CD4-positive, alpha-beta T cell (primary cell): ENCODE data around the gene LGR6. TPM values are rescaled to one million over a fixed set of nuclear protein-coding genes. Genes with fewer than 3 reads are reported as not detected.

Experiments used
- ATAC-seq: fragments of 200-7000 bp; cut with Tn5 transposase; one replicate; pipeline ENCODE4 v1.10.0; 2022; ENCODE audit warnings: mild to moderate bottlenecking; ENCODE audit not compliant: poor library complexity
- CTCF ChIA-PET: fragments of 350-600 bp; sonication (Branson Sonifier 250); formaldehyde crosslinking; loops from one replicate; lab custom pipeline; 2021; ENCODE audit warnings: antibody characterized with exemption, inconsistent platforms; lab: Charles Lee
- POLR2A ChIA-PET: fragments of 350-600 bp; sonication (Branson Sonifier 250); formaldehyde crosslinking; loops from one replicate; lab custom pipeline; 2021; ENCODE audit warnings: antibody characterized with exemption, inconsistent platforms; lab: Charles Lee
- DNase-seq, 14 experiments: peaks; one replicate each; pipeline ENCODE4 v3.0.0-alpha.2; 2013 to 2020; ENCODE audit warnings: mixed read lengths in 2 of 14
- H3K27ac ChIP-seq, 2 donors: one replicate each; pipeline versions ENCODE4 v1.5.1 to v1.7.0; 2013; ENCODE audit warnings: low read length in 2 of 2, low read depth in 1 of 2, mild to moderate bottlenecking in 1 of 2
- H3K27me3 ChIP-seq, 2 experiments: 1 replicate in 1 of 2; 2 replicates in 1 of 2; pipeline versions ENCODE4 v1.6.1 to v1.7.0; 2013; ENCODE audit warnings: low read length in 2 of 2, control low read depth in 1 of 2, mild to moderate bottlenecking in 1 of 2, moderate library complexity in 1 of 2; ENCODE audit not compliant: insufficient read depth in 2 of 2, control insufficient read depth in 1 of 2
- H3K36me3 ChIP-seq: one replicate; pipeline ENCODE4 v1.6.1; 2013; ENCODE audit warnings: low read length, control low read depth; ENCODE audit not compliant: insufficient read depth
- H3K4me1 ChIP-seq: one replicate; pipeline ENCODE4 v1.6.1; 2013; ENCODE audit warnings: low read length, control low read depth; ENCODE audit not compliant: insufficient read depth
- H3K4me3 ChIP-seq: one replicate; pipeline ENCODE4 v1.5.1; 2013; ENCODE audit warnings: mild to moderate bottlenecking, low read length, moderate library complexity
- H3K9me3 ChIP-seq, 2 experiments: 1 replicate in 1 of 2; 2 replicates in 1 of 2; pipeline versions ENCODE4 v1.6.1 to v1.7.0; 2013; ENCODE audit warnings: low read length in 2 of 2, mild to moderate bottlenecking in 2 of 2, control low read depth in 1 of 2, moderate library complexity in 1 of 2; ENCODE audit not compliant: control insufficient read depth in 1 of 2, insufficient read depth in 1 of 2
- H3K27ac Mint-ChIP-seq: one replicate; pipeline ENCODE4 v1.8.0; 2020; ENCODE audit warnings: mixed read lengths
- H3K27me3 Mint-ChIP-seq: one replicate; pipeline ENCODE4 v1.8.0; 2021; ENCODE audit warnings: mixed read lengths
- H3K36me3 Mint-ChIP-seq: one replicate; pipeline ENCODE4 v1.8.0; 2021; ENCODE audit warnings: low read depth, mixed read lengths
- H3K4me1 Mint-ChIP-seq: one replicate; pipeline ENCODE4 v1.8.0; 2021; ENCODE audit warnings: low read depth, mixed read lengths
- H3K4me3 Mint-ChIP-seq: one replicate; pipeline ENCODE4 v1.8.0; 2020; ENCODE audit warnings: mild to moderate bottlenecking, mixed read lengths
- H3K9me3 Mint-ChIP-seq: one replicate; pipeline ENCODE4 v1.8.0; 2020; ENCODE audit warnings: mixed read lengths
- intact Hi-C, 2 experiments: fragments of 100-400 bp; cut with DNase I in 1 of 2; cut with micrococcal nuclease in 1 of 2; formaldehyde crosslinking; loops; one replicate each; pipeline versions ENCODE4 v1.15.1 to v1.9.0; 2023 to 2025; cut with DNase I, micrococcal nuclease
- total RNA-seq, 174 experiments: library from RNA in 2 of 174; stranded (reverse) in 2 of 174; gene quantifications; one replicate each; pipeline ENCODE4 v1.2.3 and lab custom pipeline; 2021 to 2026
- TF ChIP-seq, protein P1 (sequence below): fragments of 200-600 bp; IDR thresholded peaks from one replicate; pipeline ENCODE4 v1.8.0; 2022; ENCODE audit warnings: antibody characterized with exemption, mild to moderate bottlenecking

LGR6 gene
- total RNA-seq, 2 experiments from 2014 or later: 0.19 to 0.45 TPM

DNA sequence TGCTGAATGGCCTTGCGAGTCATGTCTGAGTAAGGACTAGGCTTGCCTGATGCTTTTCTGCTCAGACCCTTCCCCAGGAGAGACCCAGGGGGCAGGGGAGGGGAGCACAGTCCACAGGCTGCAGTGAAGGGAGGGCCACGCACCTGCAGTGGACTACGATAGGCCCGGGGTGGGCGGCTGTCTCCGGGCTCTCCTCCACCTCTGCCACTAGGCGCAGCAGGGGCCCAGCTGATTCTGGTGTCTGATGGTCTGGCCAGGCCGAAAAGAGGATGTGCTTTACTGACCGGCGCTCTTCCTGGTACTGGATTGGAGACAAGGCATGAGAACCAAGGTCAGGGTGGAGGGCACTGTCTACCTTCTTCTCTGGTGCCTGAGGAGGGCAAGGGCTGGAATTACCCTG is 41.2 kb upstream of the LGR6 start:
- Mint-ChIP-seq H3K4me3 (no peak overlapping the region), H3K36me3 (peaks cover 90% of the 10 kb centered on the region), H3K4me1 (peaks cover 25% of the 10 kb centered on the region), H3K9me3 (no peaks in the 10 kb centered on the region), H3K27ac (no peak overlapping the region), H3K27me3 (no peaks in the 10 kb centered on the region)
- no peak for DNase-seq
- ChIA-PET CTCF (no interaction called here), POLR2A (no interaction called here)
- TF ChIP-seq, protein P1, sequence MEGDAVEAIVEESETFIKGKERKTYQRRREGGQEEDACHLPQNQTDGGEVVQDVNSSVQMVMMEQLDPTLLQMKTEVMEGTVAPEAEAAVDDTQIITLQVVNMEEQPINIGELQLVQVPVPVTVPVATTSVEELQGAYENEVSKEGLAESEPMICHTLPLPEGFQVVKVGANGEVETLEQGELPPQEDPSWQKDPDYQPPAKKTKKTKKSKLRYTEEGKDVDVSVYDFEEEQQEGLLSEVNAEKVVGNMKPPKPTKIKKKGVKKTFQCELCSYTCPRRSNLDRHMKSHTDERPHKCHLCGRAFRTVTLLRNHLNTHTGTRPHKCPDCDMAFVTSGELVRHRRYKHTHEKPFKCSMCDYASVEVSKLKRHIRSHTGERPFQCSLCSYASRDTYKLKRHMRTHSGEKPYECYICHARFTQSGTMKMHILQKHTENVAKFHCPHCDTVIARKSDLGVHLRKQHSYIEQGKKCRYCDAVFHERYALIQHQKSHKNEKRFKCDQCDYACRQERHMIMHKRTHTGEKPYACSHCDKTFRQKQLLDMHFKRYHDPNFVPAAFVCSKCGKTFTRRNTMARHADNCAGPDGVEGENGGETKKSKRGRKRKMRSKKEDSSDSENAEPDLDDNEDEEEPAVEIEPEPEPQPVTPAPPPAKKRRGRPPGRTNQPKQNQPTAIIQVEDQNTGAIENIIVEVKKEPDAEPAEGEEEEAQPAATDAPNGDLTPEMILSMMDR: no peak
- Histone ChIP-seq H3K9me3 (no peaks in the 10 kb centered on the region), H3K36me3 (peaks cover 98% of the 10 kb centered on the region), H3K27ac (peak overlapping the region in 1 of 2 donors; percentile 24), H3K4me1 (peaks cover 41% of the 10 kb centered on the region), H3K4me3 (no peak overlapping the region), H3K27me3 (no peaks in the 10 kb centered on the region)
- intact Hi-C loops: no loop called here
- no peak for ATAC-seq

DNA sequence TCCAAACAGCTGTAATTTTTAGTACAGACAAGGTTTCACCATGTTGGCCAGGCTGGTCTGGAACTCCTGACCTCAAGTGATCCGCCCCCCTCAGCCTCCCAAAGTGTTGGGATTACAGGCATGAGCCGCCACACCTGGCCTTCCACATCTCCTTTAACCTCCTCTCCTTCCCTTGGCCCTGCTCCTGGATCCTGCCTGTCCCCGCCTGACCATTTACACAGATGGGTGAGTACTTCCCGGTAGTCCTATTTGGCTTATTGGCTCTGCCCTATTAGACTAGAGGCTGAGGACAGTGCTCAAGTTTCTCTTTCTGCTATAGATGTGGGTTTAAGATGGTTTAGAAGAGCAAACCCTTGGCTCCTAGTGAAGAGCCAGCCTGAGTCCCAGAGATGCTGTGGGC is 40.3 kb upstream of the LGR6 start:
- Mint-ChIP-seq H3K36me3 (peaks cover 91% of the 10 kb centered on the region), H3K4me1 (peaks cover 34% of the 10 kb centered on the region), H3K27me3 (no peaks in the 10 kb centered on the region), H3K4me3 (no peak overlapping the region), H3K27ac (peak overlapping the region; percentile 58), H3K9me3 (no peaks in the 10 kb centered on the region)
- CTCF ChIA-PET: interaction anchor here (1.2 kb wide), 1 partner anchor 39 kb away, joined by 3 read pairs; no protein-coding TSS in a partner anchor
- intact Hi-C loops: no loop called here
- ATAC-seq: no peak
- TF ChIP-seq, protein P1: no peak
- H3K27ac ChIP-seq: no peak overlapping the region
- no peaks in the 10 kb centered on the region for H3K9me3 ChIP-seq
- H3K36me3 ChIP-seq: peaks cover 97% of the 10 kb centered on the region
- DNase-seq: no peak
- peaks cover 50% of the 10 kb centered on the region for H3K4me1 ChIP-seq
- POLR2A ChIA-PET: no interaction called here
- no peak overlapping the region for H3K4me3 ChIP-seq
- H3K27me3 ChIP-seq: no peaks in the 10 kb centered on the region

DNA sequence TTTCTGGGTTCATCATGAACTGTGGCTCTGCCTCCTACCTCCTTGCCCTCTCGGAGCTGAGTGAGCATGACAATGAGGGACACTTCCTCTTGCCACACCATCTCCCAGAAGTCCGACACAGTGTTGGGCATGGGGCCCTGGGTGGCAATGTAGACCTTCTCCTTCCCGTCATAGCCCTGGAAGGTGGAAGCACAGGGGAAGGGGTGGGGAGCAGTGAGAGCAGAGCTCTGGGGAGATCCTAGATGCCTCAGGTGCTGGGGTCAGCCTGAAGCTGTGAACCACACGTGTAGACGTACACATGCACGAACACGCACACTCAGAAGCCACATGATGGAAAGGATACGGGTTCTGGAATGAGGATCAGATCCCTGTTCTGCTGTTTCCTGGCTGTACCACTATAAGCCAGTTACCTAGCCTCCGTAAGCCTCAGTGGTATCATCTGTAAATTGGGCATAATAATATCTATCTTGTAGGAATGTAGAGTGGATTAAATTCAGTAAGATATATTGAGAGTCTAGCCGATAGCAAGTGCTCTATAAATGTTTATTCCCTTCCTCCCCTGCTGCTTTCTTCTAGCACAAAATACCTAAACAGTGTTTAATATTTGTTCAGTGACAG is 39.3 kb upstream of the LGR6 start:
- POLR2A ChIA-PET: interaction anchor here (0.6 to 1.4 kb wide), 5 partner anchors 9 to 188 kb away, joined by 3 to 8 read pairs (median 4); no protein-coding TSS in a partner anchor

More for the DNA sequence above, 39.3 kb upstream of the LGR6 start:
- H3K27ac Mint-ChIP-seq: peak overlapping the region; percentile 59
- peak overlapping the region in 1 of 2 donors; percentile 56 for H3K27ac ChIP-seq
- no peak overlapping the region for H3K4me3 Mint-ChIP-seq
- CTCF ChIA-PET: interaction anchor here (1.1 to 2.9 kb wide), 12 partner anchors 9 to 194 kb away, joined by 3 to 22 read pairs (median 6); partner anchors contain the start of genes ARL8A, LGR6, PPP1R12B and UBE2T
- peaks cover 89% of the 10 kb centered on the region for H3K36me3 Mint-ChIP-seq
- TF ChIP-seq, protein P1: no peak
- no peaks in the 10 kb centered on the region for H3K27me3 ChIP-seq
- H3K36me3 ChIP-seq: peaks cover 90% of the 10 kb centered on the region
- no peak overlapping the region for H3K4me3 ChIP-seq
- H3K9me3 Mint-ChIP-seq: no peaks in the 10 kb centered on the region
- no peaks in the 10 kb centered on the region for H3K9me3 ChIP-seq
- intact Hi-C loops: no loop called here
- ATAC-seq: no peak
- DNase-seq: no peak
- peaks cover 59% of the 10 kb centered on the region for H3K4me1 ChIP-seq
- H3K4me1 Mint-ChIP-seq: peaks cover 44% of the 10 kb centered on the region
- no peaks in the 10 kb centered on the region for H3K27me3 Mint-ChIP-seq
